Inflammatory macrophage (primary cell): ENCODE results near the gene DNAAF1.

Experiments
- DNase-seq, 2 donors: peaks; one replicate each; pipeline ENCODE4 v3.0.0-alpha.2; 2020 to 2022

The DNAAF1 gene

GRCh38 chr16:84161037-84161436, 15.9 kb downstream of the DNAAF1 start:
- DNase-seq: no peak

- no peak for DNase-seq
Measured at GRCh38 chr16:84161801-84162200, 16.7 kb downstream of the DNAAF1 start.

- DNase-seq: no peak
Measured at GRCh38 chr16:84165746-84166145, 20.6 kb downstream of the DNAAF1 start.

GRCh38 chr16:84166796-84167695, 21.9 kb downstream of the DNAAF1 start:
- no peak for DNase-seq

GRCh38 chr16:84169765-84170310, 24.7 kb downstream of the DNAAF1 start:
- no peak for DNase-seq

- no peak for DNase-seq
Measured at GRCh38 chr16:84174396-84174795, 29.3 kb downstream of the DNAAF1 start.

GRCh38 chr16:84175350-84176081, 30.4 kb downstream of the DNAAF1 start:
- peak; percentile 76 to 91 for DNase-seq

- DNase-seq: no peak
Measured at GRCh38 chr16:84176192-84177053, 31.3 kb downstream of the DNAAF1 start.

GRCh38 chr16:84177741-84178073, 32.6 kb downstream of the DNAAF1 start:
- DNase-seq: no peak

GRCh38 chr16:84178146-84178765, 33.1 kb downstream of the DNAAF1 start:
- DNase-seq: no peak

GRCh38 chr16:84178892-84179611, 33.9 kb downstream of the DNAAF1 start:
- DNase-seq: no peak

- no peak for DNase-seq
Measured at GRCh38 chr16:84179612-84180320, 34.7 kb downstream of the DNAAF1 start.

- DNase-seq: no peak
Measured at GRCh38 chr16:84180519-84181140, 35.5 kb downstream of the DNAAF1 start.

- no peak for DNase-seq
Measured at GRCh38 chr16:84181144-84181915, 36.2 kb downstream of the DNAAF1 start.

GRCh38 chr16:84182104-84182503, 37.0 kb downstream of the DNAAF1 start:
- no peak for DNase-seq

- no peak for DNase-seq
Measured at GRCh38 chr16:84182680-84183571, 37.8 kb downstream of the DNAAF1 start.

GRCh38 chr16:84183572-84183875, 38.4 kb downstream of the DNAAF1 start:
- DNase-seq: no peak

GRCh38 chr16:84183911-84184591, 38.9 kb downstream of the DNAAF1 start:
- no peak for DNase-seq
